Testis (tissue), 3 donors: ENCODE results near the gene LYRM4. TPM values are rescaled to one million over a fixed set of nuclear protein-coding genes. Genes with fewer than 3 reads are reported as not detected.

Experiments used
- DNase-seq: peaks from one replicate; pipeline ENCODE4 v3.0.0-alpha.2; 2019
- H3K27ac ChIP-seq, 2 donors: fragments of 200-600 bp; sonication (generic); one replicate each; pipeline ENCODE4 v1.5.1; 2019
- H3K27me3 ChIP-seq: fragments of 200-600 bp; sonication (generic); one replicate; pipeline ENCODE4 v1.5.1; 2019
- H3K36me3 ChIP-seq: fragments of 200-600 bp; sonication (generic); one replicate; pipeline ENCODE4 v1.5.1; 2017; ENCODE audit warnings: low read depth; ENCODE audit errors: missing control alignments
- H3K4me1 ChIP-seq: fragments of 200-600 bp; sonication (generic); one replicate; pipeline ENCODE4 v1.5.1; 2019
- H3K4me3 ChIP-seq, 2 donors: fragments of 200-600 bp; sonication (generic); one replicate each; pipeline ENCODE4 v1.5.1; 2017 to 2019
- H3K9me3 ChIP-seq: fragments of 200-600 bp; sonication (generic); one replicate; pipeline ENCODE4 v1.5.1; 2017
- POLR2A ChIP-seq: fragments of 450-650 bp; IDR thresholded peaks from one replicate; pipeline ENCODE4 v1.6.1; 2017; ENCODE audit warnings: antibody characterized with exemption, mild to moderate bottlenecking, moderate library complexity
- WGBS, 2 donors: methylation state at CpG; one replicate each; pipeline ENCODE4 v1.1.5; 2018; 5-methylcytosine and 5-hydroxymethylcytosine counted together
- intact Hi-C: fragments of 100-400 bp; cut with DNase I; formaldehyde crosslinking; loops from one replicate; pipeline ENCODE4 v1.15.1; 2023; ENCODE audit warnings: low total_unique reads
- polyA plus RNA-seq: library from polyadenylated mRNA; stranded (reverse); fragments of 350-450 nt; fragmentation: Illumina TruSeq; extraction: RNeasy Lipid Tissue Mini Kit (QIAGEN cat#74804); gene quantifications from one replicate; pipeline ENCODE4 v1.2.3, GENCODE V29; 2014; ENCODE audit warnings: low read depth, low replicate concordance; ENCODE audit not compliant: insufficient read depth
- total RNA-seq, 2 donors: library from RNA; depleted of rRNA; stranded (reverse); fragments of >200 nt; gene quantifications; one replicate each; pipeline ENCODE4 v1.2.3, GENCODE V29; 2016
- TF ChIP-seq, protein P1 (sequence below), 3 experiments: fragments of 450-650 bp in 2 of 3; fragments of 200-600 bp in 1 of 3; sonication (generic) in 1 of 3; IDR thresholded peaks; one replicate each; pipeline ENCODE4 v1.5.1; 2016 to 2019; ENCODE audit warnings: antibody characterized with exemption in 3 of 3, mild to moderate bottlenecking in 2 of 3, moderate library complexity in 1 of 3

LYRM4 gene
- total and polyA plus RNA-seq, 3 donors from 2014 or later = 18.5 to 41.8 (median 23.0) TPM

DNA sequence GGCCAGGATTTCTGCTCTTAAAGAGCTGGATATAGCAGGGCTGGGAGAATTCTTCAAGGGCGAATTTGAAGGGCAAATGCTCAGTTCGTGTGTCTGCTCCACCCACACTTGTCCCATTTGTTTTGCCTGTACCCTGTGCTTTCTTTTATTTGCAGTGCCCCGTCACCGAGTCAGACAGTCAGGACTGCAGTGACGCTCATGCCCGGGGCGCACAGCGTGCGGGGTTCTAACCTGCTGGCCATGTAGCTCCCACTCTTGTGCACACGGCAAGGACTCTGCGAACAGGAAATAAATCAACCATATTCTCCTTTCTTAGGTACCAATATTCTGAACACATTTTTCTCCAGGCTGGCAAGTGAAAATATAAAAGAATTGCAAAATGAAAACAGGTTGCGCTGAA, 17.7 kb downstream of the LYRM4 start:
- no peaks in the 10 kb centered on the region for H3K36me3 ChIP-seq
- intact Hi-C loops = no loop called here
- H3K4me3 ChIP-seq = no peak overlapping the region
- no peaks in the 10 kb centered on the region for H3K9me3 ChIP-seq
- no peak for TF ChIP-seq POLR2A
- TF ChIP-seq, protein P1, sequence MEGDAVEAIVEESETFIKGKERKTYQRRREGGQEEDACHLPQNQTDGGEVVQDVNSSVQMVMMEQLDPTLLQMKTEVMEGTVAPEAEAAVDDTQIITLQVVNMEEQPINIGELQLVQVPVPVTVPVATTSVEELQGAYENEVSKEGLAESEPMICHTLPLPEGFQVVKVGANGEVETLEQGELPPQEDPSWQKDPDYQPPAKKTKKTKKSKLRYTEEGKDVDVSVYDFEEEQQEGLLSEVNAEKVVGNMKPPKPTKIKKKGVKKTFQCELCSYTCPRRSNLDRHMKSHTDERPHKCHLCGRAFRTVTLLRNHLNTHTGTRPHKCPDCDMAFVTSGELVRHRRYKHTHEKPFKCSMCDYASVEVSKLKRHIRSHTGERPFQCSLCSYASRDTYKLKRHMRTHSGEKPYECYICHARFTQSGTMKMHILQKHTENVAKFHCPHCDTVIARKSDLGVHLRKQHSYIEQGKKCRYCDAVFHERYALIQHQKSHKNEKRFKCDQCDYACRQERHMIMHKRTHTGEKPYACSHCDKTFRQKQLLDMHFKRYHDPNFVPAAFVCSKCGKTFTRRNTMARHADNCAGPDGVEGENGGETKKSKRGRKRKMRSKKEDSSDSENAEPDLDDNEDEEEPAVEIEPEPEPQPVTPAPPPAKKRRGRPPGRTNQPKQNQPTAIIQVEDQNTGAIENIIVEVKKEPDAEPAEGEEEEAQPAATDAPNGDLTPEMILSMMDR (IDR thresholded peaks at IDR 0.05) = no peak
- DNase-seq = no peak
- 87 to 93% methylated on average over 12 of the region's 12 CpGs for WGBS, 2 donors
- H3K27ac ChIP-seq = no peak overlapping the region
- H3K27me3 ChIP-seq = no peaks in the 10 kb centered on the region
- no peaks in the 10 kb centered on the region for H3K4me1 ChIP-seq

DNA sequence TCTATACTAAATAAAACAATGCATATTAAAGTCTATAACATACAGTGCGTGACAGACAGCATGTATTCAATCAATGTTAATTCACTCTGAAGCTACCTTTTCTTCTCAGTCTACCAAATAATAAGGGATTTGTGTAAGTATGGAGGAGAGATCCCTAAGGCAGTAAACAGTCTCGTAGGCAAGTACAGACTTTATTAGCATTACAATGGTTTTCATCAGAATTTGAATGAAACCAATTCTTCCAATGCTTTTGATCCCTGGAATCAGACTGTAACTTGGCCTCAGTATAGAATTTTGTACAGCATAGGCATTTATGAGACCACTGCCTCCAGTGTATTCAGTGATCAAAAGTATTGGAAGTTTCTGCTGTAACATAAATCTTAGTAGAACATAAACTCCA, 19.5 kb downstream of the LYRM4 start:
- WGBS, 2 donors = 96% methylated on average over 2 of the region's 2 CpGs
- Histone ChIP-seq H3K9me3 (no peaks in the 10 kb centered on the region), H3K27ac (no peak overlapping the region), H3K4me3 (no peak overlapping the region), H3K36me3 (no peaks in the 10 kb centered on the region), H3K4me1 (no peaks in the 10 kb centered on the region), H3K27me3 (no peaks in the 10 kb centered on the region)
- TF ChIP-seq, protein P1 (IDR thresholded peaks at IDR 0.05) = no peak
- TF ChIP-seq POLR2A = no peak
- intact Hi-C loops = no loop called here
- DNase-seq = no peak

DNA sequence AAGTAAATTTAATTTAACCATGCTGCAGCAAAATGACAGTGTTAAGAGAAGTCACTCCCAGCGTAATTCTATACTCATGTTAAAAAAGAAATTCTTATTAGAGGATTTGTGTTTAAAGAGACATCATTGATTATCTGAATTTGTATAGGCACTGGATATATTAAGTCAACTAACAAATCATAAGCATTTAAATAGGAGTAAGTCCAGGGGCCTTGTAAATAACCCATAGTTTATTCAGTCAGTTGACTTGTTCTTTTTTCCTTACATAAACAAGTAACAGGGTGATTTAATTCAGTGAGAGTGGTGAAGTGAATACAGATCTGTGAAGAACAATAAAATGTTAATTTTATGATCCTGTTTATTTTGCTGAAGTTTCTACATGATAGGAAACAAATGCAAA, 22.4 kb downstream of the LYRM4 start:
- DNase-seq = no peak
- TF ChIP-seq, protein P1 (IDR thresholded peaks at IDR 0.05) = no peak
- no peak for TF ChIP-seq POLR2A
- WGBS, 2 donors = 89 to 96% methylated on average over 1 of the region's 1 CpG
- intact Hi-C loops = no loop called here
- Histone ChIP-seq H3K36me3 (no peaks in the 10 kb centered on the region), H3K27ac (no peak overlapping the region), H3K4me1 (no peaks in the 10 kb centered on the region), H3K27me3 (no peaks in the 10 kb centered on the region), H3K4me3 (no peak overlapping the region), H3K9me3 (no peaks in the 10 kb centered on the region)

DNA sequence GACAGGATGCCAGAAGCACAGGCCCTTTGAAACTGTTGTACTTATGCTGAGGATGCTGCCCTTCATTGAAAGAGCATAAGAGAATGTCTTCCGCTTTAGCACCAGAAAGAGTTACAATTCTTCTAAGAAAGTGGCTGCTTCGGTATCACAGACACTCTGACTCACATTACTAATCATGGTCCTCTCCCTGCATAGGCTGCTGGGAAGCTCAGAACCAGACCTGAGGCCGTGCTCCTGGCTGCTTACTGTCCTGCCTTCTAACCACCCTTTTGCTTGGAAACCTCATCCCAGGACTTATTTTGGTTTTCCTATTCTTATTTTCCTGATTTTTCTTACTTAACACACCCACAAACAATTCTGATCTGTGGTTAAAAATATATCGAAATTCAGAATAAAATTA, 22.9 kb downstream of the LYRM4 start:
- no peak overlapping the region for H3K4me3 ChIP-seq
- H3K36me3 ChIP-seq = no peaks in the 10 kb centered on the region
- no peaks in the 10 kb centered on the region for H3K4me1 ChIP-seq
- 92 to 97% methylated on average over 4 of the region's 4 CpGs for WGBS, 2 donors
- no peaks in the 10 kb centered on the region for H3K27me3 ChIP-seq
- intact Hi-C loops = no loop called here
- DNase-seq = no peak
- TF ChIP-seq, protein P1 (IDR thresholded peaks at IDR 0.05) = no peak
- no peak for TF ChIP-seq POLR2A
- H3K27ac ChIP-seq = no peak overlapping the region
- no peaks in the 10 kb centered on the region for H3K9me3 ChIP-seq

DNA sequence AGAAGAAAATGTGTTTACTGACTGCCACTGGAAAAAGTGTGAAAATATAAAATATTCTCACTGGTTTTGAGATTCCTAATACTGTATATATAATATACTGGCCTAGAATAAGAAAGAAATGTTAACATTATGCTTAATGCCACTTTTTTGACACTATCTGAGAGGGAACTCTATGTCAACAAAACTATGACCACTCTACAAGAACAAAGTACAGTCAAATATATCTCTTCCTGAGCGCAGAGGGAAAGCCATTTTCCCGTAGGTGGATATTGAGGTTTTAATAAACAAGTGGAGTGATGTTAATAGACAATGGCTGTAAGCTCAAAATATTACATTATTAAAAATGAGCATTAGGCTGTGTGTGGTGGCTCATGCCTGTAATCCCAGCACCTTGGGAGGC, 24.9 kb downstream of the LYRM4 start:
- H3K4me3 ChIP-seq = no peak overlapping the region
- H3K27me3 ChIP-seq = no peaks in the 10 kb centered on the region
- H3K9me3 ChIP-seq = no peaks in the 10 kb centered on the region
- intact Hi-C loops = no loop called here
- H3K4me1 ChIP-seq = no peaks in the 10 kb centered on the region
- DNase-seq = no peak
- 95 to 99% methylated on average over 2 of the region's 2 CpGs for WGBS, 2 donors
- TF ChIP-seq, protein P1 (IDR thresholded peaks at IDR 0.05) = no peak
- no peak for TF ChIP-seq POLR2A
- H3K36me3 ChIP-seq = no peaks in the 10 kb centered on the region
- no peak overlapping the region for H3K27ac ChIP-seq
